NB4 (cell line): Measurements from ENCODE around the gene CFAP221.

Source experiments
- MYC ChIP-seq: IDR thresholded peaks from 2 replicates; pipeline ENCODE4 v1.6.1; 2011; ENCODE audit warnings: low read depth, low read length
- POLR2A ChIP-seq: IDR thresholded peaks from 2 replicates; pipeline ENCODE4 v1.6.1; 2011; ENCODE audit warnings: mild to moderate bottlenecking; ENCODE audit not compliant: insufficient read length; ENCODE audit errors: extremely low read depth
- TF ChIP-seq, protein P1 (sequence below): IDR thresholded peaks from one replicate; pipeline ENCODE4 v1.5.1; 2012; ENCODE audit warnings: low read depth, low read length

DNA sequence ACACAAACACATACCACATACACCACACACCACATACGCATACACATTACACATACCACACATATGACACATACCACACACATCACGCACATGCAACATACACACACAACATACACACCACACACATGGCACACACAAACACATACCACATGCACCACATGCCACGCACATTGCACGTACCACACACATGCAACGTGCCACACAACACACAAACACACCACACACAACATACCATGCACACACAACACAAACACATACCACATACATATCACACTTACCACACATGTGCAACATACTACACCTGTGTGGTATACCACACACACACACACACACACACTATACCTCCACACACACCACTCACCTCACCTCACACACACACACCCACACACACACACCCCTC, 149.7 kb downstream of the CFAP221 start:
- TF ChIP-seq, protein P1, sequence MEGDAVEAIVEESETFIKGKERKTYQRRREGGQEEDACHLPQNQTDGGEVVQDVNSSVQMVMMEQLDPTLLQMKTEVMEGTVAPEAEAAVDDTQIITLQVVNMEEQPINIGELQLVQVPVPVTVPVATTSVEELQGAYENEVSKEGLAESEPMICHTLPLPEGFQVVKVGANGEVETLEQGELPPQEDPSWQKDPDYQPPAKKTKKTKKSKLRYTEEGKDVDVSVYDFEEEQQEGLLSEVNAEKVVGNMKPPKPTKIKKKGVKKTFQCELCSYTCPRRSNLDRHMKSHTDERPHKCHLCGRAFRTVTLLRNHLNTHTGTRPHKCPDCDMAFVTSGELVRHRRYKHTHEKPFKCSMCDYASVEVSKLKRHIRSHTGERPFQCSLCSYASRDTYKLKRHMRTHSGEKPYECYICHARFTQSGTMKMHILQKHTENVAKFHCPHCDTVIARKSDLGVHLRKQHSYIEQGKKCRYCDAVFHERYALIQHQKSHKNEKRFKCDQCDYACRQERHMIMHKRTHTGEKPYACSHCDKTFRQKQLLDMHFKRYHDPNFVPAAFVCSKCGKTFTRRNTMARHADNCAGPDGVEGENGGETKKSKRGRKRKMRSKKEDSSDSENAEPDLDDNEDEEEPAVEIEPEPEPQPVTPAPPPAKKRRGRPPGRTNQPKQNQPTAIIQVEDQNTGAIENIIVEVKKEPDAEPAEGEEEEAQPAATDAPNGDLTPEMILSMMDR = no peak
- no peak for TF ChIP-seq MYC
- no peak for TF ChIP-seq POLR2A
